GM23338 (cell line): ENCODE results near the gene SRI. TPM values are rescaled to one million over a fixed set of nuclear protein-coding genes. Genes with fewer than 3 reads are reported as not detected.

Experiments used
- EZH2 ChIP-seq: fragments of 200-600 bp; sonication (generic); IDR thresholded peaks from one replicate; pipeline ENCODE4 v1.8.0; 2017; ENCODE audit warnings: antibody characterized with exemption, mild to moderate bottlenecking, low read depth; ENCODE audit not compliant: unreplicated experiment
- EZH2phosphoT487 ChIP-seq: fragments of 200-600 bp; sonication (generic); IDR thresholded peaks from one replicate; pipeline ENCODE4 v1.8.1; 2018; ENCODE audit warnings: antibody characterized with exemption; ENCODE audit not compliant: unreplicated experiment
- STAT1 ChIP-seq: IDR thresholded peaks from one replicate; pipeline ENCODE4 v1.6.1; 2016; ENCODE audit warnings: antibody characterized with exemption; ENCODE audit not compliant: unreplicated experiment
- ZNF114 ChIP-seq: fragments of 250-450 bp; sonication (Bioruptor Pico); IDR thresholded peaks from 2 replicates; pipeline ENCODE4 v1.5.0; 2020; ENCODE audit warnings: mild to moderate bottlenecking, moderate library complexity
- ZNF331 ChIP-seq: fragments of 250-450 bp; sonication (Bioruptor Pico); IDR thresholded peaks from 2 replicates; pipeline ENCODE4 v1.5.0; 2020; ENCODE audit warnings: low read depth, mild to moderate bottlenecking, moderate library complexity
- polyA plus RNA-seq: library from polyadenylated mRNA; unstranded; fragments of >200 nt; fragmentation: Nextera tagmentation; extraction: Ambion mirVana; gene quantifications from 2 replicates; pipeline ENCODE4 v1.2.1, GENCODE V29; 2016
- total RNA-seq: library from RNA; depleted of rRNA; stranded (reverse); fragments of >200 nt; shearing (Covaris generic); gene quantifications from 2 replicates; pipeline ENCODE4 v1.2.3, GENCODE V29; 2014
- TF ChIP-seq, protein P1 (sequence below): fragments of 250-450 bp; sonication (Bioruptor Pico); IDR thresholded peaks from 2 replicates; pipeline ENCODE4 v1.5.0; 2020; ENCODE audit warnings: mild to moderate bottlenecking, moderate library complexity
- TF ChIP-seq, protein P2 (sequence below): IDR thresholded peaks from one replicate; pipeline ENCODE4 v1.6.1; 2018; ENCODE audit warnings: antibody characterized with exemption; ENCODE audit not compliant: unreplicated experiment

The SRI gene
- total and polyA plus RNA-seq, 2 experiments from 2014 or later, result 141 to 321 TPM

DNA sequence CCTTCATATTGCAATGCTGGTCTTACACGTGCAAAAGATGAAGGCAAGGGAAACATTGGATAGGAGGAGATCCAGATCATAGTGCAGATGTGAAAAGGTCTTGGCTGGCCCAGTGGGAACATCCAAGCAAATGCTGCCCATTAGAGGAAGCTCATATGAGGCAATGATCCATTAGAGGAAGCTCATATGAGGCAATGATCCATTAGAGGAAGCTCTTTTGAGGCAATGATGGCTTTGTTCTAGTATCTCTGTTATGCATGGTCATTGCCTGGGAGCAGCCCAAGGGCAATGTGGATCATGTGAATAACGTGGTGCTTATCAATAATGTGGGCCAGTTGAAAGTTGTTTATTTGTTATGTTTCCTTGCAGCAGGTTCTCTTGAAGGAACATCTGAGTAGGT, 49.0 kb upstream of the SRI start (continued):
- TF ChIP-seq, protein P1, sequence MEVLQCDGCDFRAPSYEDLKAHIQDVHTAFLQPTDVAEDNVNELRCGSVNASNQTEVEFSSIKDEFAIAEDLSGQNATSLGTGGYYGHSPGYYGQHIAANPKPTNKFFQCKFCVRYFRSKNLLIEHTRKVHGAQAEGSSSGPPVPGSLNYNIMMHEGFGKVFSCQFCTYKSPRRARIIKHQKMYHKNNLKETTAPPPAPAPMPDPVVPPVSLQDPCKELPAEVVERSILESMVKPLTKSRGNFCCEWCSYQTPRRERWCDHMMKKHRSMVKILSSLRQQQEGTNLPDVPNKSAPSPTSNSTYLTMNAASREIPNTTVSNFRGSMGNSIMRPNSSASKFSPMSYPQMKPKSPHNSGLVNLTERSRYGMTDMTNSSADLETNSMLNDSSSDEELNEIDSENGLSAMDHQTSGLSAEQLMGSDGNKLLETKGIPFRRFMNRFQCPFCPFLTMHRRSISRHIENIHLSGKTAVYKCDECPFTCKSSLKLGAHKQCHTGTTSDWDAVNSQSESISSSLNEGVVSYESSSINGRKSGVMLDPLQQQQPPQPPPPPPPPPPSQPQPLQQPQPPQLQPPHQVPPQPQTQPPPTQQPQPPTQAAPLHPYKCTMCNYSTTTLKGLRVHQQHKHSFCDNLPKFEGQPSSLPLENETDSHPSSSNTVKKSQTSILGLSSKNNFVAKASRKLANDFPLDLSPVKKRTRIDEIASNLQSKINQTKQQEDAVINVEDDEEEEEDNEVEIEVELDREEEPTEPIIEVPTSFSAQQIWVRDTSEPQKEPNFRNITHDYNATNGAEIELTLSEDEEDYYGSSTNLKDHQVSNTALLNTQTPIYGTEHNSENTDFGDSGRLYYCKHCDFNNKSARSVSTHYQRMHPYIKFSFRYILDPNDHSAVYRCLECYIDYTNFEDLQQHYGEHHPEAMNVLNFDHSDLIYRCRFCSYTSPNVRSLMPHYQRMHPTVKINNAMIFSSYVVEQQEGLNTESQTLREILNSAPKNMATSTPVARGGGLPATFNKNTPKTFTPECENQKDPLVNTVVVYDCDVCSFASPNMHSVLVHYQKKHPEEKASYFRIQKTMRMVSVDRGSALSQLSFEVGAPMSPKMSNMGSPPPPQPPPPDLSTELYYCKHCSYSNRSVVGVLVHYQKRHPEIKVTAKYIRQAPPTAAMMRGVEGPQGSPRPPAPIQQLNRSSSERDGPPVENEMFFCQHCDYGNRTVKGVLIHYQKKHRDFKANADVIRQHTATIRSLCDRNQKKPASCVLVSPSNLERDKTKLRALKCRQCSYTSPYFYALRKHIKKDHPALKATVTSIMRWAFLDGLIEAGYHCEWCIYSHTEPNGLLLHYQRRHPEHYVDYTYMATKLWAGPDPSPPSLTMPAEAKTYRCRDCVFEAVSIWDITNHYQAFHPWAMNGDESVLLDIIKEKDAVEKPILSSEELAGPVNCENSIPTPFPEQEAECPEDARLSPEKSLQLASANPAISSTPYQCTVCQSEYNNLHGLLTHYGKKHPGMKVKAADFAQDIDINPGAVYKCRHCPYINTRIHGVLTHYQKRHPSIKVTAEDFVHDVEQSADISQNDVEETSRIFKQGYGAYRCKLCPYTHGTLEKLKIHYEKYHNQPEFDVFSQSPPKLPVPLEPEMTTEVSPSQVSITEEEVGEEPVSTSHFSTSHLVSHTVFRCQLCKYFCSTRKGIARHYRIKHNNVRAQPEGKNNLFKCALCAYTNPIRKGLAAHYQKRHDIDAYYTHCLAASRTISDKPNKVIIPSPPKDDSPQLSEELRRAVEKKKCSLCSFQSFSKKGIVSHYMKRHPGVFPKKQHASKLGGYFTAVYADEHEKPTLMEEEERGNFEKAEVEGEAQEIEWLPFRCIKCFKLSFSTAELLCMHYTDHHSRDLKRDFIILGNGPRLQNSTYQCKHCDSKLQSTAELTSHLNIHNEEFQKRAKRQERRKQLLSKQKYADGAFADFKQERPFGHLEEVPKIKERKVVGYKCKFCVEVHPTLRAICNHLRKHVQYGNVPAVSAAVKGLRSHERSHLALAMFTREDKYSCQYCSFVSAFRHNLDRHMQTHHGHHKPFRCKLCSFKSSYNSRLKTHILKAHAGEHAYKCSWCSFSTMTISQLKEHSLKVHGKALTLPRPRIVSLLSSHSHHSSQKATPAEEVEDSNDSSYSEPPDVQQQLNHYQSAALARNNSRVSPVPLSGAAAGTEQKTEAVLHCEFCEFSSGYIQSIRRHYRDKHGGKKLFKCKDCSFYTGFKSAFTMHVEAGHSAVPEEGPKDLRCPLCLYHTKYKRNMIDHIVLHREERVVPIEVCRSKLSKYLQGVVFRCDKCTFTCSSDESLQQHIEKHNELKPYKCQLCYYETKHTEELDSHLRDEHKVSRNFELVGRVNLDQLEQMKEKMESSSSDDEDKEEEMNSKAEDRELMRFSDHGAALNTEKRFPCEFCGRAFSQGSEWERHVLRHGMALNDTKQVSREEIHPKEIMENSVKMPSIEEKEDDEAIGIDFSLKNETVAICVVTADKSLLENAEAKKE (CRISPR knock-in tag), result no peak
- no peak for TF ChIP-seq ZNF331 (CRISPR knock-in tag)
- no peak for TF ChIP-seq EZH2
- no peak for TF ChIP-seq ZNF114 (CRISPR knock-in tag)
- no peak for TF ChIP-seq EZH2phosphoT487
- TF ChIP-seq STAT1, result no peak
- TF ChIP-seq, protein P2, sequence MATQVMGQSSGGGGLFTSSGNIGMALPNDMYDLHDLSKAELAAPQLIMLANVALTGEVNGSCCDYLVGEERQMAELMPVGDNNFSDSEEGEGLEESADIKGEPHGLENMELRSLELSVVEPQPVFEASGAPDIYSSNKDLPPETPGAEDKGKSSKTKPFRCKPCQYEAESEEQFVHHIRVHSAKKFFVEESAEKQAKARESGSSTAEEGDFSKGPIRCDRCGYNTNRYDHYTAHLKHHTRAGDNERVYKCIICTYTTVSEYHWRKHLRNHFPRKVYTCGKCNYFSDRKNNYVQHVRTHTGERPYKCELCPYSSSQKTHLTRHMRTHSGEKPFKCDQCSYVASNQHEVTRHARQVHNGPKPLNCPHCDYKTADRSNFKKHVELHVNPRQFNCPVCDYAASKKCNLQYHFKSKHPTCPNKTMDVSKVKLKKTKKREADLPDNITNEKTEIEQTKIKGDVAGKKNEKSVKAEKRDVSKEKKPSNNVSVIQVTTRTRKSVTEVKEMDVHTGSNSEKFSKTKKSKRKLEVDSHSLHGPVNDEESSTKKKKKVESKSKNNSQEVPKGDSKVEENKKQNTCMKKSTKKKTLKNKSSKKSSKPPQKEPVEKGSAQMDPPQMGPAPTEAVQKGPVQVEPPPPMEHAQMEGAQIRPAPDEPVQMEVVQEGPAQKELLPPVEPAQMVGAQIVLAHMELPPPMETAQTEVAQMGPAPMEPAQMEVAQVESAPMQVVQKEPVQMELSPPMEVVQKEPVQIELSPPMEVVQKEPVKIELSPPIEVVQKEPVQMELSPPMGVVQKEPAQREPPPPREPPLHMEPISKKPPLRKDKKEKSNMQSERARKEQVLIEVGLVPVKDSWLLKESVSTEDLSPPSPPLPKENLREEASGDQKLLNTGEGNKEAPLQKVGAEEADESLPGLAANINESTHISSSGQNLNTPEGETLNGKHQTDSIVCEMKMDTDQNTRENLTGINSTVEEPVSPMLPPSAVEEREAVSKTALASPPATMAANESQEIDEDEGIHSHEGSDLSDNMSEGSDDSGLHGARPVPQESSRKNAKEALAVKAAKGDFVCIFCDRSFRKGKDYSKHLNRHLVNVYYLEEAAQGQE, result no peak
